Stimulated activated naive CD4-positive, alpha-beta T cell (primary cell): ENCODE results near the gene SRPK2.

Source experiments
- DNase-seq, 6 experiments: peaks; one replicate each; lab custom pipeline; 2025; lab: John Stamatoyannopoulos, UW

The SRPK2 gene

GRCh38 chr7:105098863-105099515, 289.7 kb downstream of the SRPK2 start:
- no peak for DNase-seq

- no peak for DNase-seq
These were observed 291.1 kb downstream of the SRPK2 start for GRCh38 chr7:105097619-105098018.

- no peak for DNase-seq
These were observed 292.4 kb downstream of the SRPK2 start for GRCh38 chr7:105096306-105096705.

- no peak for DNase-seq
These were observed 293.8 kb downstream of the SRPK2 start for GRCh38 chr7:105094966-105095365.

GRCh38 chr7:105088456-105088855, 300.3 kb downstream of the SRPK2 start:
- no peak for DNase-seq

GRCh38 chr7:105087981-105088380, 300.7 kb downstream of the SRPK2 start:
- DNase-seq, result no peak

- DNase-seq, result no peak
These were observed 301.9 kb downstream of the SRPK2 start for GRCh38 chr7:105086850-105087249.

- no peak for DNase-seq
These were observed 304.1 kb downstream of the SRPK2 start for GRCh38 chr7:105084581-105084980.

GRCh38 chr7:105079348-105079747, 309.4 kb downstream of the SRPK2 start:
- DNase-seq, result no peak

- DNase-seq, result no peak
These were observed 315.6 kb downstream of the SRPK2 start for GRCh38 chr7:105073143-105073542.

- DNase-seq, result no peak
These were observed 319.8 kb downstream of the SRPK2 start for GRCh38 chr7:105068886-105069285.

- no peak for DNase-seq
These were observed 321.0 kb downstream of the SRPK2 start for GRCh38 chr7:105067691-105068090.
